ENCODE measurements around the gene LDAH.
"Not testable (repeated sequence)": the region's sequence is repeated elsewhere in the genome, so short reads cannot be mapped to it uniquely, and the experiment has no call there.

The LDAH gene

GRCh38 chr2:20722592-20723240, 100.2 kb downstream of the LDAH start:
- no peak for DNase-seq (ENCODE audit: low read depth)

GRCh38 chr2:20717641-20718040, 105.3 kb downstream of the LDAH start:
- DNase-seq (ENCODE audit: low read depth), result no peak

- not testable (repeated sequence) for DNase-seq (ENCODE audit: low read depth)
Measured at GRCh38 chr2:20716164-20716563, 106.7 kb downstream of the LDAH start.

- DNase-seq (ENCODE audit: low read depth), result not testable (repeated sequence)
Measured at GRCh38 chr2:20714412-20714811, 108.5 kb downstream of the LDAH start.

GRCh38 chr2:20713585-20713984, 109.3 kb downstream of the LDAH start:
- not testable (repeated sequence) for DNase-seq (ENCODE audit: low read depth)

- DNase-seq (ENCODE audit: low read depth), result not testable (repeated sequence)
Measured at GRCh38 chr2:20711641-20712040, 111.3 kb downstream of the LDAH start.

- no peak for DNase-seq (ENCODE audit: low read depth)
Measured at GRCh38 chr2:20707601-20708000, 115.3 kb downstream of the LDAH start.

- no peak for DNase-seq (ENCODE audit: low read depth)
Measured at GRCh38 chr2:20706786-20707185, 116.1 kb downstream of the LDAH start.

- no peak for DNase-seq (ENCODE audit: low read depth)
Measured at GRCh38 chr2:20706217-20706616, 116.7 kb downstream of the LDAH start.

GRCh38 chr2:20704886-20705285, 118.0 kb downstream of the LDAH start:
- no peak for DNase-seq (ENCODE audit: low read depth)

- no peak for DNase-seq (ENCODE audit: low read depth)
Measured at GRCh38 chr2:20702563-20702962, 120.3 kb downstream of the LDAH start.

- no peak for DNase-seq (ENCODE audit: low read depth)
Measured at GRCh38 chr2:20698916-20699613, 123.8 kb downstream of the LDAH start.

- DNase-seq (ENCODE audit: low read depth), result no peak
Measured at GRCh38 chr2:20697322-20697934, 125.5 kb downstream of the LDAH start.

GRCh38 chr2:20696366-20696765, 126.5 kb downstream of the LDAH start:
- no peak for DNase-seq (ENCODE audit: low read depth)

GRCh38 chr2:20693317-20693716, 129.6 kb downstream of the LDAH start:
- no peak for DNase-seq (ENCODE audit: low read depth)

GRCh38 chr2:20692081-20692480, 130.8 kb downstream of the LDAH start:
- DNase-seq (ENCODE audit: low read depth), result no peak

- DNase-seq (ENCODE audit: low read depth), result no peak
Measured at GRCh38 chr2:20691076-20691734, 131.7 kb downstream of the LDAH start.

- no peak for DNase-seq (ENCODE audit: low read depth)
Measured at GRCh38 chr2:20689428-20690264, 133.3 kb downstream of the LDAH start.

- DNase-seq (ENCODE audit: low read depth), result no peak
Measured at GRCh38 chr2:20687260-20687832, 135.6 kb downstream of the LDAH start.

- no peak for DNase-seq (ENCODE audit: low read depth)
Measured at GRCh38 chr2:20684581-20685063, 138.3 kb downstream of the LDAH start.

- no peak for DNase-seq (ENCODE audit: low read depth)
Measured at GRCh38 chr2:20682167-20682920, 140.6 kb downstream of the LDAH start.
